HepG2 (cell line): ENCODE measurements around the gene CISTR. TPM values are rescaled to one million over a fixed set of nuclear protein-coding genes. Genes with fewer than 3 reads are reported as not detected.

Source experiments
- ATAC-seq: fragments of 200-7000 bp; cut with Tn5 transposase; 3 replicates; pipeline ENCODE4 v1.9.1; 2020; ENCODE audit warnings: mild to moderate bottlenecking, moderate library complexity
- BruUV-seq: library from RNA; stranded (reverse); fragments of 400-500 nt; replicated peaks from 2 replicates; lab custom pipeline; 2021; lab: Mats Ljungman, UMichigan
- CTCF ChIA-PET: fragments of 300-600 bp; formaldehyde crosslinking; extraction: SDS; loops from one replicate; lab custom pipeline; 2021; ENCODE audit warnings: low total read pairs, inconsistent platforms, low intra/inter-chr PET ratio; lab: Yijun Ruan, JAX
- POLR2A ChIA-PET: fragments of 350-600 bp; sonication (Branson Sonifier 250); formaldehyde crosslinking; loops from one replicate; lab custom pipeline; 2020; ENCODE audit warnings: antibody characterized with exemption, inconsistent platforms; lab: Yijun Ruan, JAX
- DNase-seq: peaks from one replicate; pipeline ENCODE4 v3.0.0-alpha.2; 2015; ENCODE audit warnings: low spot score
- FAIRE-seq: peaks from 3 replicates; lab custom pipeline; 2011; peaks lifted over from hg19 to GRCh38; lab: Jason Lieb, UNC
- H2AFZ ChIP-seq: one replicate; pipeline ENCODE4 v1.6.1; 2011; ENCODE audit warnings: low read length, inconsistent platforms
- H3K27ac ChIP-seq: fragments of 300-600 bp; 3 replicates; pipeline ENCODE4 v1.8.0; 2011; ENCODE audit warnings: mixed run types, mild to moderate bottlenecking, mixed read lengths, low read length, inconsistent platforms; ENCODE audit not compliant: insufficient read depth; ENCODE audit errors: extremely low read length
- H3K27me3 ChIP-seq, 2 experiments: fragments of 200-600 bp in 1 of 2; 2 replicates in 1 of 2; 3 replicates in 1 of 2; pipeline versions ENCODE4 v1.6.0 to v1.8.0; 2011; ENCODE audit warnings: low read length in 2 of 2, mild to moderate bottlenecking in 2 of 2, moderate library complexity in 2 of 2, inconsistent platforms in 1 of 2; ENCODE audit not compliant: insufficient read depth in 2 of 2, control insufficient read depth in 1 of 2
- H3K36me3 ChIP-seq, 2 experiments: fragments of 200-600 bp in 1 of 2; replicated peaks in 1 of 2; 2 replicates in 1 of 2; 3 replicates in 1 of 2; pipeline versions ENCODE4 v1.5.1 to v1.8.0; 2011; ENCODE audit warnings: low read length in 2 of 2, inconsistent platforms in 1 of 2; ENCODE audit not compliant: insufficient read depth in 2 of 2, control insufficient read depth in 1 of 2
- H3K4me1 ChIP-seq: 2 replicates; pipeline ENCODE4 v1.5.1; 2012; ENCODE audit warnings: low read length, inconsistent platforms; ENCODE audit not compliant: insufficient read depth
- H3K4me2 ChIP-seq: 2 replicates; pipeline ENCODE4 v1.6.0; 2011; ENCODE audit warnings: low read depth, low read length, inconsistent platforms
- H3K4me3 ChIP-seq, 3 experiments: fragments of 200-600 bp in 1 of 3; sonication (generic), shearing (Covaris generic) in 1 of 3; replicated peaks in 1 of 3; 2 replicates each; pipeline ENCODE4 v1.5.1; 2011 to 2016; ENCODE audit warnings: low read length in 3 of 3, inconsistent platforms in 2 of 3, low read depth in 2 of 3, mild to moderate bottlenecking in 2 of 3, control low read depth in 1 of 3, mixed read lengths in 1 of 3; ENCODE audit not compliant: insufficient read depth in 1 of 3
- H3K79me2 ChIP-seq: one replicate; pipeline ENCODE4 v1.6.1; 2011; ENCODE audit warnings: low read length, inconsistent platforms; ENCODE audit not compliant: insufficient read depth
- H3K9ac ChIP-seq: 2 replicates; pipeline ENCODE4 v1.6.0; 2011; ENCODE audit warnings: mild to moderate bottlenecking, low read depth, low read length, inconsistent platforms; ENCODE audit not compliant: insufficient read depth
- H3K9me3 ChIP-seq: 2 replicates; pipeline ENCODE4 v1.5.1; 2012; ENCODE audit warnings: mild to moderate bottlenecking, low read length
- H4K20me1 ChIP-seq: 2 replicates; pipeline ENCODE4 v1.6.0; 2011; ENCODE audit warnings: inconsistent platforms, mild to moderate bottlenecking, low read length, moderate library complexity; ENCODE audit not compliant: insufficient read depth
- CENPT ChIP-seq: sonication (generic); formaldehyde crosslinking; IDR thresholded peaks from 2 replicates; pipeline ENCODE4 v1.8.0; 2022; ENCODE audit warnings: low read depth, mild to moderate bottlenecking, moderate library complexity, missing genetic modification reagents
- FOXK2 ChIP-seq: fragments of 450-650 bp; IDR thresholded peaks from 2 replicates; pipeline ENCODE4 v1.6.1; 2016
- HIVEP1 ChIP-seq: sonication (generic); formaldehyde crosslinking; IDR thresholded peaks from 2 replicates; pipeline ENCODE4 v1.4.0; 2020; ENCODE audit warnings: mild to moderate bottlenecking, missing genetic modification reagents
- LBX2 ChIP-seq: sonication (generic); formaldehyde crosslinking; IDR thresholded peaks from 2 replicates; pipeline ENCODE4 v1.5.0; 2020; ENCODE audit warnings: missing genetic modification reagents, mild to moderate bottlenecking, borderline replicate concordance
- RFXAP ChIP-seq: sonication (generic); formaldehyde crosslinking; IDR thresholded peaks from 2 replicates; pipeline ENCODE4 v1.4.0; 2020; ENCODE audit warnings: missing genetic modification reagents, borderline replicate concordance
- SMC3 ChIP-seq: IDR thresholded peaks from 2 replicates; pipeline ENCODE4 v1.6.1; 2011; ENCODE audit warnings: low read length, improper control_type of control experiment
- SNRNP70 ChIP-seq: fragments of 200-400 bp; formaldehyde crosslinking; IDR thresholded peaks from 2 replicates; pipeline ENCODE4 v1.6.1; 2017; ENCODE audit warnings: mild to moderate bottlenecking, low read depth, low read length, moderate library complexity
- TFAP4 ChIP-seq: sonication (generic); IDR thresholded peaks from 2 replicates; pipeline ENCODE4 v1.6.1; 2016; ENCODE audit warnings: low read depth, borderline replicate concordance
- TFE3 ChIP-seq: IDR thresholded peaks from 2 replicates; pipeline ENCODE4 v1.6.1; 2016
- ZNF34 ChIP-seq: sonication (generic); formaldehyde crosslinking; IDR thresholded peaks from 2 replicates; pipeline ENCODE4 v1.4.0; 2020; ENCODE audit warnings: mild to moderate bottlenecking, missing genetic modification reagents, borderline replicate concordance
- ZNF432 ChIP-seq: sonication (generic); formaldehyde crosslinking; IDR thresholded peaks from 2 replicates; pipeline ENCODE4 v1.5.0; 2020; ENCODE audit warnings: missing genetic modification reagents, mild to moderate bottlenecking, borderline replicate concordance
- ZNF646 ChIP-seq: sonication (generic); formaldehyde crosslinking; IDR thresholded peaks from 2 replicates; pipeline ENCODE4 v1.9.0; 2021; ENCODE audit warnings: mild to moderate bottlenecking, missing genetic modification reagents
- ZNF740 ChIP-seq: sonication (generic); formaldehyde crosslinking; IDR thresholded peaks from 2 replicates; pipeline ENCODE4 v1.4.0; 2020; ENCODE audit warnings: missing genetic modification reagents
- ZNF766 ChIP-seq: sonication (generic); formaldehyde crosslinking; IDR thresholded peaks from 2 replicates; pipeline ENCODE4 v1.5.0; 2020; ENCODE audit warnings: missing genetic modification reagents, borderline replicate concordance
- ZNF83 ChIP-seq: sonication (generic); formaldehyde crosslinking; IDR thresholded peaks from 2 replicates; pipeline ENCODE4 v1.4.0; 2020; ENCODE audit warnings: missing genetic modification reagents, mild to moderate bottlenecking, borderline replicate concordance
- WGBS: methylation state at CpG from one replicate; pipeline ENCODE4 v1.1.6; 2017; ENCODE audit warnings: low lambda C conversion rate; 5-methylcytosine and 5-hydroxymethylcytosine counted together
- in situ Hi-C: cut with HindIII; loops from 2 replicates; pipeline ENCODE4 v1.10.0; 2017; ENCODE audit warnings: low pct_unique_long_range_greater_than_20kb; ENCODE audit not compliant: extremely low pct_ligation_motif_present
- intact Hi-C: fragments of 100-400 bp; cut with micrococcal nuclease; formaldehyde crosslinking; loops from one replicate; pipeline ENCODE4 v1.10.0; 2022; ENCODE audit not compliant: unreplicated experiment
- polyA plus RNA-seq, 8 experiments: library from polyadenylated mRNA; depleted of rRNA in 3 of 8; stranded (reverse) in 7 of 8; unstranded in 1 of 8; fragments of >200 nt; fragmentation: Illumina TruSeq in 4 of 8; extraction: Trizol in 4 of 8; gene quantifications; 2 replicates each; pipeline versions ENCODE4 v1.2.1 to v1.2.3, GENCODE V29; 2011 to 2016; ENCODE audit warnings: low read depth in 4 of 8, missing spikeins in 1 of 8, mixed read lengths in 1 of 8; ENCODE audit not compliant: insufficient read depth in 1 of 8
- total RNA-seq, 5 experiments: library from RNA; depleted of rRNA; stranded (reverse); fragments of >200 nt; fragmentation: Illumina TruSeq; extraction: Trizol; gene quantifications; 2 replicates each; pipeline ENCODE4 v1.2.3, GENCODE V29; 2016; ENCODE audit warnings: low read depth in 1 of 5

CISTR gene
- total and polyA plus RNA-seq, 2 of the 13 experiments (the other 11 are each of a cell fraction or from before 2014, with no cell fraction given): not detected

GRCh38 chr12:53777412-53777811 is 25.6 kb upstream of the CISTR start (continued):
- no peak for TF ChIP-seq HIVEP1
- no peak for TF ChIP-seq TFAP4
- TF ChIP-seq FOXK2: no peak

GRCh38 chr12:53776872-53777271 is 25.1 kb upstream of the CISTR start:
- Histone ChIP-seq H3K36me3 (no peaks in the 10 kb centered on the region), H4K20me1 (no peaks in the 10 kb centered on the region), H3K27me3 (peaks cover 0 to 38% of the 10 kb centered on the region in 2 experiments; a peak in 2 of 5 replicates), H3K79me2 (no peaks in the 10 kb centered on the region), H3K4me2 (no peak overlapping the region), H3K9ac (no peak overlapping the region), H3K4me1 (no peaks in the 10 kb centered on the region), H2AFZ (no peak overlapping the region), H3K27ac (no peak overlapping the region), H3K9me3 (no peaks in the 10 kb centered on the region), H3K4me3 (no peak overlapping the region)
- DNase-seq (no peak), ATAC-seq (no peak), FAIRE-seq (no peak)
- ChIA-PET POLR2A (no interaction called here), CTCF (no interaction called here)
- 37% methylated on average over 1 of the region's 1 CpG for WGBS
- in situ Hi-C loops (loop anchor here (25.0 kb wide), 1 partner anchor 160 kb away; the partner anchor contains the start of gene HOXC13), intact Hi-C loops (no loop called here)
- BruUV-seq: no TSS peak
- TF ChIP-seq SNRNP70: no peak
- TF ChIP-seq ZNF34 (CRISPR knock-in tag): no peak
- TF ChIP-seq TFE3 (CRISPR knock-in tag): no peak
- no peak for TF ChIP-seq ZNF432 (CRISPR knock-in tag)
- TF ChIP-seq RFXAP: no peak
- TF ChIP-seq ZNF83: no peak
- TF ChIP-seq ZNF740 (CRISPR knock-in tag): no peak
- no peak for TF ChIP-seq ZNF646 (CRISPR knock-in tag)
- TF ChIP-seq LBX2 (CRISPR knock-in tag): no peak
- TF ChIP-seq SMC3: no peak
- no peak for TF ChIP-seq ZNF766 (CRISPR knock-in tag)
- no peak for TF ChIP-seq CENPT
